Measurements from ENCODE around the gene AP1AR. TPM values are rescaled to one million over a fixed set of nuclear protein-coding genes. Genes with fewer than 3 reads are reported as not detected.
"Not testable (repeated sequence)": the region's sequence is repeated elsewhere in the genome, so short reads cannot be mapped to it uniquely, and the experiment has no call there.

Gene AP1AR
- total RNA-seq, 1 experiment from 2014 or later: 22.4 TPM

DNA sequence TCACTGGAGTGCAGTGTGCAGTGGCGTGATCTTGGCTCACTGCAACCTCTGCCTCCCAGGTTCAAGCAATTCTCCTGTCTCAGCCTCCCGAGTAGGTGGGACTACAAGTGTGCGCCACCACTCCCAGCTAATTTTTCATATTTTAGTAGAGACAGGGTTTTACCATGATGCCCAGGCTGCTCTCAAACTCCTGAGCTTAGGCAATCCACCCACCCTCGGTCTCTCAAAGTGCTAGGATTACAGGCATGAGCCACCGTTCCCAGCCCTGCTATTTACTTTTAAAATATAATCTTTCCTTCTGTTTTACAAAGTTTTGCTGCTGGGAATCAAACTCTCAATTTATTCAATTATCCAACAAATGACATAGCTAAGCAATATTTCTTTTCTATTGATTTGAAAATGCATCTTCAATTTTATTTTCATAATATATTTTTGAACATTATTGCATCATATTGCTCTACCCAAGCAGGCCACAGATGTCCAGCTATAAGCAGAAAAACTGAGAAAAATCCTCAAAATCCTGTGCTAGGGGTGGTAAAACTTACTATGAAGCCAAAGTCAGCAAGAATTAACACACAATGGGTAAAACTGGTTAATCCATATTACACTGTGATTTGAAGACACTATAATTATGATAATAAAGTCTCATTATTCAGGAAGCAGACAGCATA lies 48.9 kb downstream of the AP1AR start:
- TF ChIP-seq, protein P1, sequence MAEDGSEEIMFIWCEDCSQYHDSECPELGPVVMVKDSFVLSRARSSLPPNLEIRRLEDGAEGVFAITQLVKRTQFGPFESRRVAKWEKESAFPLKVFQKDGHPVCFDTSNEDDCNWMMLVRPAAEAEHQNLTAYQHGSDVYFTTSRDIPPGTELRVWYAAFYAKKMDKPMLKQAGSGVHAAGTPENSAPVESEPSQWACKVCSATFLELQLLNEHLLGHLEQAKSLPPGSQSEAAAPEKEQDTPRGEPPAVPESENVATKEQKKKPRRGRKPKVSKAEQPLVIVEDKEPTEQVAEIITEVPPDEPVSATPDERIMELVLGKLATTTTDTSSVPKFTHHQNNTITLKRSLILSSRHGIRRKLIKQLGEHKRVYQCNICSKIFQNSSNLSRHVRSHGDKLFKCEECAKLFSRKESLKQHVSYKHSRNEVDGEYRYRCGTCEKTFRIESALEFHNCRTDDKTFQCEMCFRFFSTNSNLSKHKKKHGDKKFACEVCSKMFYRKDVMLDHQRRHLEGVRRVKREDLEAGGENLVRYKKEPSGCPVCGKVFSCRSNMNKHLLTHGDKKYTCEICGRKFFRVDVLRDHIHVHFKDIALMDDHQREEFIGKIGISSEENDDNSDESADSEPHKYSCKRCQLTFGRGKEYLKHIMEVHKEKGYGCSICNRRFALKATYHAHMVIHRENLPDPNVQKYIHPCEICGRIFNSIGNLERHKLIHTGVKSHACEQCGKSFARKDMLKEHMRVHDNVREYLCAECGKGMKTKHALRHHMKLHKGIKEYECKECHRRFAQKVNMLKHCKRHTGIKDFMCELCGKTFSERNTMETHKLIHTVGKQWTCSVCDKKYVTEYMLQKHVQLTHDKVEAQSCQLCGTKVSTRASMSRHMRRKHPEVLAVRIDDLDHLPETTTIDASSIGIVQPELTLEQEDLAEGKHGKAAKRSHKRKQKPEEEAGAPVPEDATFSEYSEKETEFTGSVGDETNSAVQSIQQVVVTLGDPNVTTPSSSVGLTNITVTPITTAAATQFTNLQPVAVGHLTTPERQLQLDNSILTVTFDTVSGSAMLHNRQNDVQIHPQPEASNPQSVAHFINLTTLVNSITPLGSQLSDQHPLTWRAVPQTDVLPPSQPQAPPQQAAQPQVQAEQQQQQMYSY (CRISPR knock-in tag; IDR thresholded peaks at IDR 0.05): no peak
- no peak for TF ChIP-seq CREM (CRISPR knock-in tag; IDR thresholded peaks at IDR 0.05)
- TF ChIP-seq RORB (CRISPR knock-in tag; IDR thresholded peaks at IDR 0.05): no peak
- TF ChIP-seq, protein P2, sequence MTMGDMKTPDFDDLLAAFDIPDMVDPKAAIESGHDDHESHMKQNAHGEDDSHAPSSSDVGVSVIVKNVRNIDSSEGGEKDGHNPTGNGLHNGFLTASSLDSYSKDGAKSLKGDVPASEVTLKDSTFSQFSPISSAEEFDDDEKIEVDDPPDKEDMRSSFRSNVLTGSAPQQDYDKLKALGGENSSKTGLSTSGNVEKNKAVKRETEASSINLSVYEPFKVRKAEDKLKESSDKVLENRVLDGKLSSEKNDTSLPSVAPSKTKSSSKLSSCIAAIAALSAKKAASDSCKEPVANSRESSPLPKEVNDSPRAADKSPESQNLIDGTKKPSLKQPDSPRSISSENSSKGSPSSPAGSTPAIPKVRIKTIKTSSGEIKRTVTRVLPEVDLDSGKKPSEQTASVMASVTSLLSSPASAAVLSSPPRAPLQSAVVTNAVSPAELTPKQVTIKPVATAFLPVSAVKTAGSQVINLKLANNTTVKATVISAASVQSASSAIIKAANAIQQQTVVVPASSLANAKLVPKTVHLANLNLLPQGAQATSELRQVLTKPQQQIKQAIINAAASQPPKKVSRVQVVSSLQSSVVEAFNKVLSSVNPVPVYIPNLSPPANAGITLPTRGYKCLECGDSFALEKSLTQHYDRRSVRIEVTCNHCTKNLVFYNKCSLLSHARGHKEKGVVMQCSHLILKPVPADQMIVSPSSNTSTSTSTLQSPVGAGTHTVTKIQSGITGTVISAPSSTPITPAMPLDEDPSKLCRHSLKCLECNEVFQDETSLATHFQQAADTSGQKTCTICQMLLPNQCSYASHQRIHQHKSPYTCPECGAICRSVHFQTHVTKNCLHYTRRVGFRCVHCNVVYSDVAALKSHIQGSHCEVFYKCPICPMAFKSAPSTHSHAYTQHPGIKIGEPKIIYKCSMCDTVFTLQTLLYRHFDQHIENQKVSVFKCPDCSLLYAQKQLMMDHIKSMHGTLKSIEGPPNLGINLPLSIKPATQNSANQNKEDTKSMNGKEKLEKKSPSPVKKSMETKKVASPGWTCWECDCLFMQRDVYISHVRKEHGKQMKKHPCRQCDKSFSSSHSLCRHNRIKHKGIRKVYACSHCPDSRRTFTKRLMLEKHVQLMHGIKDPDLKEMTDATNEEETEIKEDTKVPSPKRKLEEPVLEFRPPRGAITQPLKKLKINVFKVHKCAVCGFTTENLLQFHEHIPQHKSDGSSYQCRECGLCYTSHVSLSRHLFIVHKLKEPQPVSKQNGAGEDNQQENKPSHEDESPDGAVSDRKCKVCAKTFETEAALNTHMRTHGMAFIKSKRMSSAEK (CRISPR knock-in tag; IDR thresholded peaks at IDR 0.05; ENCODE audit: borderline replicate concordance): no peak
- no peak for TF ChIP-seq ELF4 (CRISPR knock-in tag; IDR thresholded peaks at IDR 0.05; ENCODE audit: low read depth)
- TF ChIP-seq ATF1 (CRISPR knock-in tag; IDR thresholded peaks at IDR 0.05): no peak
- TF ChIP-seq NR3C1 (CRISPR knock-in tag; conservative IDR thresholded peaks at IDR 0.05; ENCODE audit: low read depth): no peak
- TF ChIP-seq, protein P3, sequence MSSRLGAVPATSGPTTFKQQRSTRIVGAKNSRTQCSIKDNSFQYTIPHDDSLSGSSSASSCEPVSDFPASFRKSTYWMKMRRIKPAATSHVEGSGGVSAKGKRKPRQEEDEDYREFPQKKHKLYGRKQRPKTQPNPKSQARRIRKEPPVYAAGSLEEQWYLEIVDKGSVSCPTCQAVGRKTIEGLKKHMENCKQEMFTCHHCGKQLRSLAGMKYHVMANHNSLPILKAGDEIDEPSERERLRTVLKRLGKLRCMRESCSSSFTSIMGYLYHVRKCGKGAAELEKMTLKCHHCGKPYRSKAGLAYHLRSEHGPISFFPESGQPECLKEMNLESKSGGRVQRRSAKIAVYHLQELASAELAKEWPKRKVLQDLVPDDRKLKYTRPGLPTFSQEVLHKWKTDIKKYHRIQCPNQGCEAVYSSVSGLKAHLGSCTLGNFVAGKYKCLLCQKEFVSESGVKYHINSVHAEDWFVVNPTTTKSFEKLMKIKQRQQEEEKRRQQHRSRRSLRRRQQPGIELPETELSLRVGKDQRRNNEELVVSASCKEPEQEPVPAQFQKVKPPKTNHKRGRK (CRISPR knock-in tag; IDR thresholded peaks at IDR 0.05; ENCODE audit: borderline replicate concordance): no peak
- TF ChIP-seq TEAD1 (CRISPR knock-in tag; IDR thresholded peaks at IDR 0.05): no peak
- TF ChIP-seq, protein P4, sequence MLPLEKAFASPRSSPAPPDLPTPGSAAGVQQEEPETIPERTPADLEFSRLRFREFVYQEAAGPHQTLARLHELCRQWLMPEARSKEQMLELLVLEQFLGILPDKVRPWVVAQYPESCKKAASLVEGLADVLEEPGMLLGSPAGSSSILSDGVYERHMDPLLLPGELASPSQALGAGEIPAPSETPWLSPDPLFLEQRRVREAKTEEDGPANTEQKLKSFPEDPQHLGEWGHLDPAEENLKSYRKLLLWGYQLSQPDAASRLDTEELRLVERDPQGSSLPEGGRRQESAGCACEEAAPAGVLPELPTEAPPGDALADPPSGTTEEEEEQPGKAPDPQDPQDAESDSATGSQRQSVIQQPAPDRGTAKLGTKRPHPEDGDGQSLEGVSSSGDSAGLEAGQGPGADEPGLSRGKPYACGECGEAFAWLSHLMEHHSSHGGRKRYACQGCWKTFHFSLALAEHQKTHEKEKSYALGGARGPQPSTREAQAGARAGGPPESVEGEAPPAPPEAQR (CRISPR knock-in tag; IDR thresholded peaks at IDR 0.05): no peak
- no peak for TF ChIP-seq SP1 (CRISPR knock-in tag; conservative IDR thresholded peaks at IDR 0.05)
- ATAC-seq (no peak), DNase-seq (ENCODE audit: low spot score) (no peak)
- Mint-ChIP-seq H3K4me1 (peaks cover 11% of the 10 kb centered on the region), H3K4me3 (no peak overlapping the region), H3K36me3 (peaks cover 12% of the 10 kb centered on the region), H3K27me3 (ENCODE audit: low read depth) (peaks cover 22% of the 10 kb centered on the region), H3K9me3 (peaks cover 12% of the 10 kb centered on the region), H3K27ac (no peak overlapping the region)
- ChIA-PET CTCF (interaction anchor here (0.7 to 1.0 kb wide), 2 partner anchors 180 to 888 kb away, joined by 3 to 4 read pairs; no protein-coding TSS in a partner anchor), POLR2A (no interaction called here)

- CTCF ChIA-PET; H3K4me3 Mint-ChIP-seq; POLR2A ChIA-PET; DNase-seq (ENCODE audit: low spot score); H3K27ac Mint-ChIP-seq; ATAC-seq: not testable (repeated sequence)
- peaks cover 11% of the 10 kb centered on the region for H3K4me1 Mint-ChIP-seq
- H3K9me3 Mint-ChIP-seq: peaks cover 18% of the 10 kb centered on the region
- H3K36me3 Mint-ChIP-seq: peaks cover 12% of the 10 kb centered on the region
- H3K27me3 Mint-ChIP-seq (ENCODE audit: low read depth): peaks cover 35% of the 10 kb centered on the region
These were observed 50.4 kb downstream of the AP1AR start for GRCh38 chr4:112281895-112282398.

Measured in WTC11 (cell line).